Neuron (in vitro differentiated cells): ENCODE results near the gene CACNG4.

Experiments
- H2AFZ ChIP-seq: one replicate; pipeline ENCODE4 v1.6.1; 2013; ENCODE audit warnings: low read depth, mild to moderate bottlenecking, inconsistent platforms, low read length, moderate library complexity
- H3K27me3 ChIP-seq: one replicate; pipeline ENCODE4 v1.6.1; 2013; ENCODE audit warnings: low read length; ENCODE audit not compliant: insufficient read depth
- H3K36me3 ChIP-seq: one replicate; pipeline ENCODE4 v1.6.1; 2013; ENCODE audit warnings: low read length; ENCODE audit not compliant: insufficient read depth
- H3K4me1 ChIP-seq: one replicate; pipeline ENCODE4 v1.6.1; 2013; ENCODE audit warnings: low read length; ENCODE audit not compliant: insufficient read depth
- H3K4me3 ChIP-seq: 2 replicates; pipeline ENCODE4 v1.5.1; 2013; ENCODE audit warnings: mild to moderate bottlenecking, low read length, moderate library complexity
- H3K9me3 ChIP-seq: one replicate; pipeline ENCODE4 v1.6.1; 2013; ENCODE audit warnings: low read length

CACNG4 gene

DNA sequence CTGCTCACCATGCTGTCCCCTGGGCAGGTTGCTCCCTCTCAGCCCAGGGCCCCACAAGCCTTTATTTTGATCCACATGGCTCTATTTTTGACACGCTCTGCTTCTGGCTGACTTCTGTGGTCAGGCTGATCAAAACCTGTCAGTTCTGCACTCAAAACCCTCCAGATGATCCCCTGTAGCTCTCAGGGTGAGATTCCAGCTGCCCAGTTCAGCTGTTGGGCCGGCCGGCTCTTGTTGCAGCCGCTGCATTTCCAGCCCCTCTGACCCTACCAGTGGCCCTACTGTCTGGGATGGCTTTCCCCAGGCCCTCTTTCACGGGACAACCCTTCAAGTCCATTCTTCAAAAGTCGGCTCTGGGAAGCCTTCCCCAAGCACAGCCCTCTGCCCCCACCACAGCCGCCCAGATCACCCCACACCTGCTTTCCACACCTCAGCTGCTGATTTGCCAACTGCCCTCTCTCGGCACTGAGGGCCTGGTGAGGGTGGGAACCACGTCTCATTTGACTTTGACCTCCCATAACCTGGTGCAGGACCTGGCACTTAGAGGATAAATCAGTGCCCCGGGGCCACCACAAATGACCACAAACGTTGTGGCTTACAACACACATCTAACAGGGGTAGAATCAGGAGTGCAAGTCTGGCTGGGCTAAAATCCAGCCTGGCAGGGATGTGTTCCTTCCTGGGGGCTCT lies 16.3 kb upstream of the CACNG4 start:
- Histone ChIP-seq H3K27me3 (peaks cover 3% of the 10 kb centered on the region), H3K36me3 (no peaks in the 10 kb centered on the region), H3K4me3 (no peak overlapping the region), H3K4me1 (peaks cover 25% of the 10 kb centered on the region), H3K9me3 (peaks cover 7% of the 10 kb centered on the region), H2AFZ (no peak overlapping the region)

GRCh38 chr17:66949501-66949900 lies 15.0 kb upstream of the CACNG4 start:
- no peaks in the 10 kb centered on the region for H3K36me3 ChIP-seq
- no peak overlapping the region for H3K4me3 ChIP-seq
- no peak overlapping the region for H2AFZ ChIP-seq
- H3K27me3 ChIP-seq, result peaks cover 3% of the 10 kb centered on the region
- H3K4me1 ChIP-seq, result peaks cover 21% of the 10 kb centered on the region
- peaks cover 7% of the 10 kb centered on the region for H3K9me3 ChIP-seq

GRCh38 chr17:66950325-66950724 lies 14.2 kb upstream of the CACNG4 start:
- Histone ChIP-seq H3K9me3 (peaks cover 7% of the 10 kb centered on the region), H2AFZ (no peak overlapping the region), H3K4me1 (peaks cover 18% of the 10 kb centered on the region), H3K27me3 (peaks cover 3% of the 10 kb centered on the region), H3K4me3 (no peak overlapping the region), H3K36me3 (no peaks in the 10 kb centered on the region)

DNA sequence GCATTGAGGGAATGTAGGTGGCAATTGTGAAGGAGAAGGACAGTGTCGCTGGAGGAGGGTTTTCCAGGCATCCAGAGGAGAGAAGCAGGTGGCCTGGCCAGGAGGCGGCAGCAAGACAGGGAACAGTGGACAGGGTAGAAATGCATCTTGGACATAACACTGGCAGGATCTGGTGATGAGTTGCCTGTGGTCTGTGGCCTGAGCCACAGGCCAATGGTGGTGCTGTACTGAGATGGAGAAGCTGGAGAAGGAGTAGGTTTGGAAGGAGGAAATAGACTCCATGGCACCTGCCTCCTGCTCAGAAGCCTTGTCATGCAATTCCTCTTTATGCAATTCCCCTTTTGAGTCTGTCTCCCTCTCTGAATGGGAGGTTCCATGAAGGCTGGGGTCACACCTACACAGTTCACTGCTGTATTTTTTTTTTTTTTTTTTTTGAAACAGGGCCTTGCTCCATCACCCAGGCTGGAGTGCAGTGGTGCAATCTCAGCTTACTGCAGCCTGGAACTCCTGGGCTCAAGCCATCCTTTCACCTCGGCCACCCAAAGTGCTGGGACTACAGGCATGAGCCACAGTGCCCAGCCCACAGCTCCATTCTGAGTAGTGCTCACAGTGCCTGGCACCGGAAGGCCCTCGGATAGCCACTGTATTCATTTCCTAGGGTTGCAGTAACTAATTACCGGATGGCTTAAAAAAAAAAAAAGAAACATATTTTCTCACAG lies 13.5 kb upstream of the CACNG4 start:
- Histone ChIP-seq H3K4me3 (no peak overlapping the region), H2AFZ (no peak overlapping the region), H3K4me1 (peaks cover 18% of the 10 kb centered on the region), H3K9me3 (peaks cover 7% of the 10 kb centered on the region), H3K27me3 (no peaks in the 10 kb centered on the region), H3K36me3 (no peaks in the 10 kb centered on the region)

GRCh38 chr17:66951605-66951953 lies 12.9 kb upstream of the CACNG4 start:
- H3K36me3 ChIP-seq, result no peaks in the 10 kb centered on the region
- H3K9me3 ChIP-seq, result peaks cover 7% of the 10 kb centered on the region
- H3K4me1 ChIP-seq, result peaks cover 18% of the 10 kb centered on the region
- H3K4me3 ChIP-seq, result no peak overlapping the region
- H2AFZ ChIP-seq, result no peak overlapping the region
- no peaks in the 10 kb centered on the region for H3K27me3 ChIP-seq

DNA sequence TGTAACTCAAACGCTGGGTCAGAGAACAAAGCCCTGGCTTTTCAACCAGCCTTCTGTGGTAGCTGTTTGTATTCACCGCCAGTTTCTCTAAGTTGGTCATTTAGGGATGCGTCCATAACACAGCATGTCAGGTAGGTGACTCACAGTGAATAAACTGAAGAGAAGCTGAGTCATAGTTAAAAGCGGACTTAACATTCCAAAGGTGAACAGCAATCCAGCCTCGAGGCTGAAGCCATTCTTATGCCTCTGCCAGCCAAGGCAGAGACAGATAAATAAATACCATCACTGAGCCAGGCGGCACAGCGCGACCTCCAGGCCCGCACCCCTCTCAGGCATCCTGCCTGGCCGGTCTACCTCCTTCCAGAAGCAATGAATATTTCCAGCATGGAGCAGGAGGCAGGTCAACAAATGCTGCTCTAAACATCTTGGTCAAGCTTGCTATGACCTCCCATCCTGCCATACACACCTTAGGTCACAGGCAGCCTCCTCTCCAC lies 12.4 kb upstream of the CACNG4 start:
- Histone ChIP-seq H3K36me3 (no peaks in the 10 kb centered on the region), H2AFZ (no peak overlapping the region), H3K9me3 (peaks cover 7% of the 10 kb centered on the region), H3K4me3 (no peak overlapping the region), H3K4me1 (peaks cover 18% of the 10 kb centered on the region), H3K27me3 (no peaks in the 10 kb centered on the region)

DNA sequence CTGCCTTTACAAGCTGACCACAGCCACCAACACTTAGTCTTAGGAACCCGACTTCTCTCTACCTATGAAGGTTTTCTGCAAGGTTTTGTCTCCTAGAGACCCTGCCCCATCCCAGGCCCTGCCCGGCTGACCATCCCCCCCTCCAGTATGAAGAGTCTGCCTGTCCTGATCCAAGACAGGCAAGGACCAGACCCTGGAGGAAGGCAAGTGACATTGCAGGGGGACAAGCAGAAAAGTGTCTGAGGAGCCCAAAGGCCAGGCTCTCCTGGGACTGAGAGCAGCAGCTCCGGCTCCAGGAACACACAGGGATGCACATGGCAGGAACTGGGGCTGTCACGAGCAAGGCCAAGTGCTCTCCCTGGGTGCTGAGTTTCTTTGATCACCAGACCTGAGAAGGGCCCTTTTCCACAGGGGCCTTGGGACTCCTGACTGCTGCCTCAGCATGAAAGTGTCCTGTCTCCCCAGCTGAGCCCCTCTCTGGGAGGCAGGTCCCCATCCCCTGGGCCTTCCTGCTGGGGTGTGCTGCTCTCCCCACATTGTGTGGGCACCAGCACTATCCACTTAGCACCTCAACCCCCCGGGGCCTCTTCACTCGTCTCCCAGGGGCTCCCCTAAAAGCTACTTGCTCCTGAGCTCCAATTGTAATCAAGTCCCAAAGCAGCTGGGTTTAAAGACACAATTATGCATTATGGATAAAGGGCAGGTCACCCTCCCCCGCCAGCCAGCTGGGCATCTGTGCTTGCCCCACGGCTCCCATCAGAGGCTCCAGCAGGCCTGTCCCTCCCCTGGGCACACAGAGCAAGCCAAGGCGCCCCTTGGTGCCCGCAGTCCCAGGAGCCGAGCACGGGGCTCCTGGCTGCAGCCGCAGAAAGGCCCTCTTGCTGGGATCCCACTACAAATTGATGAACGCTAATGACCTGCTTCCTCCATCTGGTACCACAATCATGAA lies 11.6 kb upstream of the CACNG4 start:
- Histone ChIP-seq H2AFZ (no peak overlapping the region), H3K4me3 (no peak overlapping the region), H3K36me3 (no peaks in the 10 kb centered on the region), H3K27me3 (no peaks in the 10 kb centered on the region), H3K9me3 (peaks cover 7% of the 10 kb centered on the region), H3K4me1 (peaks cover 22% of the 10 kb centered on the region)

DNA sequence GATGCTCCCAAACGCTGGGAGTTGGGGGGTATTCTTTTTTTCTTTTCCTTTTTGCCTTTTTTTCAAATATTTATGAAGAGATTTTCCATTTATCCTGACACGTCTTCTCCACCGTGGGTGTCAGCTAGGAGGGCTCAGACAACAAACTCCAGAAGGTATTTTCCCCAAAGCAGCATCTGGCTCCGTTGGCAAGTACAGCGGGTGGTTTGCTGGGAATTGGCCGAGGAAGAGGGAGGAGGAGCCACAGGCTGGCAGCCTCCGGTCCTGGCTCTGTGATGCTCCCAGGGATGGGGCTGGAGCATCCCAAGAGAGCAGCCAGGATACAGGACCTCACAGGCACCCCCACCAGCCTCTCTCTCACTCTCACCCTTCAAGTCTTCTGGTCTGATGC lies 10.9 kb upstream of the CACNG4 start:
- Histone ChIP-seq H3K9me3 (peaks cover 7% of the 10 kb centered on the region), H3K4me3 (no peak overlapping the region), H3K36me3 (no peaks in the 10 kb centered on the region), H3K27me3 (no peaks in the 10 kb centered on the region), H3K4me1 (peaks cover 28% of the 10 kb centered on the region), H2AFZ (no peak overlapping the region)

DNA sequence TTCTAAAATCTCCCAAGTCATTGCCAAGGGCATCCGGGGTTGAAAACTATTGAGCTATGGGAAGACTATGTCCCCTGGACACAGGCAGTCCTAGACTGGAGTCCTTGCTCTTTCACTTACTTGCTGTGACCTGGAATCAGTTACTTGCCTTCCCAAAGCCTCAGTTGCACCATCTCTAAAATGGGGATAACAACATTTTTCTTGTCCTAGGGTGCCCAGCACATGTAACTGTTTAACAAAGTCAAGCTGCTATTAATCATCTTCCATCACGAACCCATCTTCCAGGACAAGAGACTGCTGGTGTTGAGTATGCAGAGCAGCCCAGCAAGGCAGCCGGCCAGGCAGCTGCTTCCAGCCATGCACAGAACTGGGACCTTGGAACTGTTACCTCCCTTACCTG lies 9.9 kb upstream of the CACNG4 start:
- H3K4me1 ChIP-seq, result peaks cover 23% of the 10 kb centered on the region
- no peaks in the 10 kb centered on the region for H3K27me3 ChIP-seq
- no peaks in the 10 kb centered on the region for H3K36me3 ChIP-seq
- H3K9me3 ChIP-seq, result peaks cover 7% of the 10 kb centered on the region
- H2AFZ ChIP-seq, result no peak overlapping the region
- H3K4me3 ChIP-seq, result no peak overlapping the region

- Histone ChIP-seq H3K27me3 (no peaks in the 10 kb centered on the region), H2AFZ (no peak overlapping the region), H3K9me3 (peaks cover 2% of the 10 kb centered on the region), H3K4me3 (no peak overlapping the region), H3K36me3 (no peaks in the 10 kb centered on the region), H3K4me1 (peaks cover 23% of the 10 kb centered on the region)
These were observed 8.7 kb upstream of the CACNG4 start for GRCh38 chr17:66955821-66956220.

GRCh38 chr17:66956941-66957340 lies 7.6 kb upstream of the CACNG4 start:
- H3K4me1 ChIP-seq, result peaks cover 19% of the 10 kb centered on the region
- no peaks in the 10 kb centered on the region for H3K9me3 ChIP-seq
- H3K27me3 ChIP-seq, result no peaks in the 10 kb centered on the region
- no peak overlapping the region for H3K4me3 ChIP-seq
- no peaks in the 10 kb centered on the region for H3K36me3 ChIP-seq
- no peak overlapping the region for H2AFZ ChIP-seq

GRCh38 chr17:66957343-66957742 lies 7.2 kb upstream of the CACNG4 start:
- Histone ChIP-seq H3K9me3 (no peaks in the 10 kb centered on the region), H3K4me3 (no peak overlapping the region), H3K36me3 (no peaks in the 10 kb centered on the region), H3K4me1 (peaks cover 15% of the 10 kb centered on the region), H2AFZ (no peak overlapping the region), H3K27me3 (no peaks in the 10 kb centered on the region)
